ENCODE measurements around the gene FAM9C.

DNA sequence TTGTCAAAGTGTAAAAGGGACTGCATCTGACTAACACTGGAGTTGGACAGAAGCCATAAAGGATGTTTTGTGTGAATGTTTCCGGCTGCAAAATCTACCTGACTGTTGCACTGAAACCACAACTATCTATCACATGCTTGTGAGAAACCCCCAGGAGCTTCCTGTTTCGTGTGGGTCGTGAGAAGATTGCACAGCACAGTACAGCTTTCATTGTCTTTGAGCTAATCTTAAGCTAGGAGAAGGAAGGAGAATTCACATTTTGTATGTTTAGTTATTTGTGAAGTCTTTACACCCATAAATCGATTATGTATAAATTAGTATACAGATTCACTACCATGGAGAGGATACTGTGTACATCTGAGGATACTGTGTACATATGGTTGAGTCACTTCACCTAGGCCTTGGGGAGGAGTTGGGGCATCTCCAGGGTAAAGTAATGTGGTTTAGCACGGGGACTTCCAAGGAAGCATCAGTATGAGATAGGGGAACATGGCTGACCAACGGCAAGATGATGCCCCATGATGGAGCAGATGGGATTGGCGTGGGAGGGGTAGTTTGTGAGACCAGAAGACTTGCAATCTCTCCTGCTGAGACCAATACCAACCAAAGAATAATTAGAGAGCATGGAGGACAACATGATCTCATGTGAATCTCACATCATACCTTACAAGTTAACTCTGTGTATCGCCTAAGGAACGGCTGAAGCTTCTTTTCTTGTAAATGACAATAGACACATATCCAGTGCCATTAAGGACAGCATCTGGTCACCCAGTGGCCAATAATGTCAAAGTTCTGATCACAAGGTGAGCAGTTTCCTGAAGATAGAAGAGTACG lies 43.1 kb upstream of the FAM9C start:
- TF ChIP-seq, protein P1, sequence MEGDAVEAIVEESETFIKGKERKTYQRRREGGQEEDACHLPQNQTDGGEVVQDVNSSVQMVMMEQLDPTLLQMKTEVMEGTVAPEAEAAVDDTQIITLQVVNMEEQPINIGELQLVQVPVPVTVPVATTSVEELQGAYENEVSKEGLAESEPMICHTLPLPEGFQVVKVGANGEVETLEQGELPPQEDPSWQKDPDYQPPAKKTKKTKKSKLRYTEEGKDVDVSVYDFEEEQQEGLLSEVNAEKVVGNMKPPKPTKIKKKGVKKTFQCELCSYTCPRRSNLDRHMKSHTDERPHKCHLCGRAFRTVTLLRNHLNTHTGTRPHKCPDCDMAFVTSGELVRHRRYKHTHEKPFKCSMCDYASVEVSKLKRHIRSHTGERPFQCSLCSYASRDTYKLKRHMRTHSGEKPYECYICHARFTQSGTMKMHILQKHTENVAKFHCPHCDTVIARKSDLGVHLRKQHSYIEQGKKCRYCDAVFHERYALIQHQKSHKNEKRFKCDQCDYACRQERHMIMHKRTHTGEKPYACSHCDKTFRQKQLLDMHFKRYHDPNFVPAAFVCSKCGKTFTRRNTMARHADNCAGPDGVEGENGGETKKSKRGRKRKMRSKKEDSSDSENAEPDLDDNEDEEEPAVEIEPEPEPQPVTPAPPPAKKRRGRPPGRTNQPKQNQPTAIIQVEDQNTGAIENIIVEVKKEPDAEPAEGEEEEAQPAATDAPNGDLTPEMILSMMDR (IDR thresholded peaks at IDR 0.05): no peak
- TF ChIP-seq POLR2AphosphoS5 (IDR thresholded peaks at IDR 0.05; ENCODE audit: low read depth, low read length) (no peak), SIN3A (IDR thresholded peaks at IDR 0.05; ENCODE audit: borderline replicate concordance, insufficient read depth, low read depth, low read length) (no peak)
